GM21526 (cell line): ENCODE measurements around the gene PTCD1.

Source experiments
- ATAC-seq: cut with Tn5 transposase; IDR thresholded peaks from one replicate; pipeline ENCODE4 v1.9.1; 2021; ENCODE audit warnings: moderate library complexity; ENCODE audit not compliant: unreplicated experiment, low FRiP score

Gene PTCD1

GRCh38 chr7:99372275-99373090 lies 66.1 kb downstream of the PTCD1 start:
- ATAC-seq: no peak

GRCh38 chr7:99371376-99371920 lies 67.2 kb downstream of the PTCD1 start:
- ATAC-seq: no peak

- no peak for ATAC-seq
Measured at GRCh38 chr7:99369767-99370391, 68.7 kb downstream of the PTCD1 start.

- no peak for ATAC-seq
Measured at GRCh38 chr7:99368750-99369389, 69.7 kb downstream of the PTCD1 start.
